Gastroesophageal sphincter (tissue), 4 donors: ENCODE results near the gene PELI1. TPM values are rescaled to one million over a fixed set of nuclear protein-coding genes. Genes with fewer than 3 reads are reported as not detected.

Experiments used
- ATAC-seq: fragments of 150-250 bp; one replicate; pipeline ENCODE4 v1.9.1; 2016; ENCODE audit warnings: mild to moderate bottlenecking, moderate library complexity
- H3K27ac ChIP-seq, 4 donors: fragments of 200-600 bp; sonication (generic) in 3 of 4; 1 replicate in 3 of 4; 2 replicates in 1 of 4; pipeline ENCODE4 v1.5.1; 2016 to 2019
- H3K27me3 ChIP-seq: fragments of 200-600 bp; sonication (generic); one replicate; pipeline ENCODE4 v1.5.1; 2019
- H3K36me3 ChIP-seq, 2 donors: fragments of 200-600 bp; sonication (generic); one replicate each; pipeline ENCODE4 v1.5.1; 2019; ENCODE audit warnings: control low read depth in 1 of 2
- H3K4me1 ChIP-seq, 3 donors: fragments of 200-600 bp; sonication (generic); 1 replicate in 2 of 3; 2 replicates in 1 of 3; pipeline ENCODE4 v1.5.1; 2016 to 2019; ENCODE audit warnings: control low read depth in 2 of 3
- H3K4me3 ChIP-seq, 2 donors: fragments of 200-600 bp; sonication (generic); one replicate each; pipeline ENCODE4 v1.5.1; 2019; ENCODE audit warnings: mild to moderate bottlenecking in 1 of 2, moderate library complexity in 1 of 2
- H3K9me3 ChIP-seq, 3 donors: fragments of 200-600 bp; sonication (generic); one replicate each; pipeline ENCODE4 v1.5.1; 2017 to 2019; ENCODE audit warnings: control low read depth in 2 of 3
- EP300 ChIP-seq: sonication (generic); formaldehyde crosslinking; IDR thresholded peaks from one replicate; pipeline ENCODE4 v1.6.1; 2017; ENCODE audit warnings: antibody characterized with exemption, mild to moderate bottlenecking
- POLR2A ChIP-seq, 2 donors: fragments of 450-650 bp; IDR thresholded peaks; one replicate each; pipeline ENCODE4 v1.6.1; 2017; ENCODE audit warnings: antibody characterized with exemption in 2 of 2, mild to moderate bottlenecking in 2 of 2, moderate library complexity in 1 of 2
- POLR2AphosphoS5 ChIP-seq: sonication (generic); formaldehyde crosslinking; IDR thresholded peaks from one replicate; pipeline ENCODE4 v1.6.1; 2017; ENCODE audit warnings: antibody characterized with exemption
- WGBS, 2 donors: methylation state at CpG; one replicate each; pipeline ENCODE4 v1.1.5; 2018; ENCODE audit warnings: low coverage in 1 of 2; 5-methylcytosine and 5-hydroxymethylcytosine counted together
- total RNA-seq, 4 donors: library from RNA; depleted of rRNA; stranded (reverse); fragments of >200 nt; gene quantifications; one replicate each; pipeline ENCODE4 v1.1.0, GENCODE V29; 2016
- TF ChIP-seq, protein P1 (sequence below), 4 experiments: fragments of 200-600 bp in 2 of 4; fragments of 450-650 bp in 2 of 4; sonication (generic) in 1 of 4; IDR thresholded peaks; one replicate each; pipeline ENCODE4 v1.5.1; 2017 to 2019; ENCODE audit warnings: antibody characterized with exemption in 4 of 4, mild to moderate bottlenecking in 2 of 4, moderate library complexity in 2 of 4

Gene PELI1
- total RNA-seq, 4 donors from 2014 or later: 13.1 to 22.4 (median 20.5) TPM

DNA sequence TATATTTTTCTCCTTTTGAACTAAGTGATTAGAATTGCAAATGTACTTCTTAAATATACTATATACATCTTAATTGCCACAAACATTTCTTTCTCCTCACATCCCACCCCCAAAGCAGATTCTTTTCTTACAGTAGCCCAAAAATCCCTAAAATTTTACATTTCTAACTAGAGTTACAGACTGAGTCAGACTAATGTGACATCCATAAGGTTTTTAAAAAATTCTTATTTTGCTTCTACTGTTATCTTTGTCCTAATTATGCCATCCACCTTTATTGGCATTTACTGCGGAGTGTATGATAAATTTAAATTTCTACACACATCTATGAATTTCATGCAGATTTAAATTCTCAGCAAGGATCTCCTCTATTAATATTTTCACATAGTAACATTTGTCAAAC, 15.8 kb downstream of the PELI1 start:
- no peak for TF ChIP-seq POLR2A (IDR thresholded peaks at IDR 0.05)
- TF ChIP-seq EP300: no peak
- TF ChIP-seq, protein P1, sequence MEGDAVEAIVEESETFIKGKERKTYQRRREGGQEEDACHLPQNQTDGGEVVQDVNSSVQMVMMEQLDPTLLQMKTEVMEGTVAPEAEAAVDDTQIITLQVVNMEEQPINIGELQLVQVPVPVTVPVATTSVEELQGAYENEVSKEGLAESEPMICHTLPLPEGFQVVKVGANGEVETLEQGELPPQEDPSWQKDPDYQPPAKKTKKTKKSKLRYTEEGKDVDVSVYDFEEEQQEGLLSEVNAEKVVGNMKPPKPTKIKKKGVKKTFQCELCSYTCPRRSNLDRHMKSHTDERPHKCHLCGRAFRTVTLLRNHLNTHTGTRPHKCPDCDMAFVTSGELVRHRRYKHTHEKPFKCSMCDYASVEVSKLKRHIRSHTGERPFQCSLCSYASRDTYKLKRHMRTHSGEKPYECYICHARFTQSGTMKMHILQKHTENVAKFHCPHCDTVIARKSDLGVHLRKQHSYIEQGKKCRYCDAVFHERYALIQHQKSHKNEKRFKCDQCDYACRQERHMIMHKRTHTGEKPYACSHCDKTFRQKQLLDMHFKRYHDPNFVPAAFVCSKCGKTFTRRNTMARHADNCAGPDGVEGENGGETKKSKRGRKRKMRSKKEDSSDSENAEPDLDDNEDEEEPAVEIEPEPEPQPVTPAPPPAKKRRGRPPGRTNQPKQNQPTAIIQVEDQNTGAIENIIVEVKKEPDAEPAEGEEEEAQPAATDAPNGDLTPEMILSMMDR (IDR thresholded peaks at IDR 0.05): no peak
- TF ChIP-seq POLR2AphosphoS5: no peak
- Histone ChIP-seq H3K36me3 (no peaks in the 10 kb centered on the region), H3K9me3 (no peaks in the 10 kb centered on the region), H3K27me3 (no peaks in the 10 kb centered on the region), H3K27ac (no peak overlapping the region), H3K4me3 (no peak overlapping the region), H3K4me1 (peaks cover 0 to 61% (median 3%) of the 10 kb centered on the region in 3 donors)
- 88 to 100% methylated on average over 1 of the region's 1 CpG for WGBS, 2 donors
- ATAC-seq: no peak

DNA sequence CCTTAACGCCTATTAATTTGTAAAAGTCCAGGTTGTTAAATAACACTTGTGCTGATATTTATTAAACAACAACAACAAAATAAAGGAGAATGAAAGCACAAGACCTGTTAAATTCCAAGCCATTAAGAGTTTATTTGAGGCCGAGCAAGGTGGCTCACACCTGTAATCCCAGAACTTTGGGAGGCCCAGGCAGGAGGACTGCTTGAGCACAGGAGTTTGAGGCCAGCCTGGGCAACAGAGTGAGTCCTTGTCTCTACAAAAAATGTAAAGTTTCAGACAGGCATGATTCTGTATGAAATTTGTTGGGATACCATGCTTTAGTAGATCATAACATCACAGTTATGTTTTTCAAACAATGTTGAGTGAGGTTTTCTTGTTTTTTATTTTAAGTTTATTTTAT, 17.1 kb downstream of the PELI1 start:
- WGBS, 2 donors: 100% methylated on average over 2 of the region's 2 CpGs
- H3K27ac ChIP-seq: no peak overlapping the region
- H3K4me3 ChIP-seq: no peak overlapping the region
- ATAC-seq: no peak
- H3K4me1 ChIP-seq: peaks cover 0 to 51% (median 3%) of the 10 kb centered on the region in 3 donors
- no peaks in the 10 kb centered on the region for H3K27me3 ChIP-seq
- no peaks in the 10 kb centered on the region for H3K9me3 ChIP-seq
- H3K36me3 ChIP-seq: no peaks in the 10 kb centered on the region
- TF ChIP-seq EP300 (no peak), POLR2AphosphoS5 (no peak), POLR2A (IDR thresholded peaks at IDR 0.05) (no peak)
- TF ChIP-seq, protein P1 (IDR thresholded peaks at IDR 0.05): no peak

DNA sequence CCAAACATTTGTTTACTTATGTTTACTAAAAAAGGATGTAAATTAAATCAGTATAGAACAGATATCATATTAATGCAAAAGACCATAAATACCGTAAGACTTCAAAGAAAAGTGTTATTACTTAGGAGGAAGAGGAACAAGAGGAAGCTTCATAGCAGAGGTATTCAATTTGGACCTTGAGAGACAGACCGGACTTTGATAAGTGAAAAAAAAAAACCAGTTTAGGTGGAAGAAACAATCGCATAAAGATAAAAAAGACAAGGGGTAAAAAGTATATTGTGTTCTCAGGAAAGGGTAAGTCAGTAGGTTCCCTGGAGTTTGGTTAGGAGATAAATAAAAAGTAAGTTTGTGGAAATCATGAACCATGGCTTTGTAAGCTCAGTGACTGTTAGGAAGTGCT, 17.6 kb downstream of the PELI1 start:
- no peak overlapping the region for H3K4me3 ChIP-seq
- TF ChIP-seq POLR2A (IDR thresholded peaks at IDR 0.05): no peak
- TF ChIP-seq, protein P1 (IDR thresholded peaks at IDR 0.05): no peak
- no peak for TF ChIP-seq POLR2AphosphoS5
- no peak for TF ChIP-seq EP300
- H3K27ac ChIP-seq: no peak overlapping the region
- peaks cover 0 to 46% (median 3%) of the 10 kb centered on the region in 3 donors for H3K4me1 ChIP-seq
- H3K36me3 ChIP-seq: no peaks in the 10 kb centered on the region
- no peak for ATAC-seq
- H3K27me3 ChIP-seq: no peaks in the 10 kb centered on the region
- 90% methylated on average over 3 of the region's 3 CpGs for WGBS, 2 donors
- no peaks in the 10 kb centered on the region for H3K9me3 ChIP-seq

DNA sequence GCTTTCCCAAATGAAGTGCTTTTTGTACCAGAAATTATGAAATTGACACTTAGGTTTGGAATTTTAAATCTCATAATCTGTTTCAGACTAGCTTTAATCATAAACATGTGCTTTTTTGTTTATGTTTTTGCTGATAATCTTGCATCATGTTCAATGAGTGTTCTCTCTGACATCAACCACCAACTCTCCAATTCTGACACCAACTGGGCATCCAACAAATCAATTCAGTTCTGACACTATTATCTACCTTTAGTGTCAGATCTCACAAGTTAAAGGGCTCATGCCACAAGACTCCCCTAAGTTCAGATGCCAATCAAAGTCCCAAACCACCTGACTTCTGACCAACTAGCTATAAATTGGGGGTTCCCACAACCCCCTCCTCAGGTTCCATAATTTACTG, 19.6 kb downstream of the PELI1 start:
- TF ChIP-seq, protein P1 (IDR thresholded peaks at IDR 0.05): no peak
- TF ChIP-seq POLR2A (IDR thresholded peaks at IDR 0.05): no peak
- TF ChIP-seq POLR2AphosphoS5: no peak
- TF ChIP-seq EP300: no peak
- ATAC-seq: no peak
- H3K9me3 ChIP-seq: no peaks in the 10 kb centered on the region
- peaks cover 0 to 49% (median 3%) of the 10 kb centered on the region in 3 donors for H3K4me1 ChIP-seq
- no peaks in the 10 kb centered on the region for H3K36me3 ChIP-seq
- H3K27ac ChIP-seq: no peak overlapping the region
- H3K4me3 ChIP-seq: no peak overlapping the region
- H3K27me3 ChIP-seq: no peaks in the 10 kb centered on the region

DNA sequence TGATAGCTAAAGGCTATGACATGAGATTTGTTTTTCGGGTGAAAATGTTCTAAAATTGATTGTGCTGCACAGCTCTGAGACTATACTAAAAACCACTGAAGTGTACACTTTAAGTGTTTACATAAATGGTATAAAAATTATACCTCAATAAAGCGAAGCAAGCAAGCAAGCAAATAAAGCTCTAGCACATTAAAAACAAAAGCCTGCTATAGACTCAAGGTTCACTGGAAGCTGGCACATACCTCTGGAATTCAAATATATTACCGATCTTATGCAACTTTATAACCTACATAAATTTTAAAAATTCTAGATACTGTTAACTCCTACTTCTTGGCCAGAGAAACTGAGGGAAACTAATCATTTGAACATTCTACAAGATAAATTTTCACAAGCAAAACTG, 20.1 kb downstream of the PELI1 start:
- TF ChIP-seq POLR2AphosphoS5 (no peak), POLR2A (IDR thresholded peaks at IDR 0.05) (no peak)
- TF ChIP-seq, protein P1 (IDR thresholded peaks at IDR 0.05): no peak
- WGBS, 2 donors: 90 to 100% methylated on average over 2 to 3 of the region's 3 CpGs

More for the DNA sequence above, 20.1 kb downstream of the PELI1 start:
- peaks cover 0 to 51% (median 5%) of the 10 kb centered on the region in 3 donors for H3K4me1 ChIP-seq
- H3K27ac ChIP-seq: no peak overlapping the region
- H3K9me3 ChIP-seq: no peaks in the 10 kb centered on the region
- no peaks in the 10 kb centered on the region for H3K27me3 ChIP-seq
- ATAC-seq: no peak
- no peaks in the 10 kb centered on the region for H3K36me3 ChIP-seq
- no peak overlapping the region for H3K4me3 ChIP-seq
